Measurements from ENCODE around the gene SUCLG2. TPM values are rescaled to one million over a fixed set of nuclear protein-coding genes. Genes with fewer than 3 reads are reported as not detected.

Gene SUCLG2
- total and polyA plus RNA-seq, 9 donors, result 24.8 to 75.2 (median 40.1) TPM

DNA sequence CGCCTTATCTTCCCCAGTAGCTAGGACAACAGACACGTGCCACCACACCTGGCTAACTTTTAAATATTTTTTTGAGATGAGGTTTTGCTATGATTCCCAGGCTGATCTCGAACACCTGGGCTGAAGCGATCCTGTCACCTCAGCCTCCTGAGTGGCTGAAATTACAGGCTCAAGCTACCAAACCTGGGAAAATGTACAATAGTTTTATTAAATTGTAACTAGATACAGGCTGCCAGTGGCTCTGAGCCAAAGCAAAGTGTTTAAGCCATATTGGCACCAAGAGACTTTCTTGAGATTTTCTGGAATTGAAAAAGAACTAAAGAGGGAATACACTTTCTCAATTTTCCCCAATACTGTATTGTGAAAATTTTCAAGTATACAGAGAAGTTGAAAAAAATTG is 204.3 kb downstream of the SUCLG2 start:
- intact Hi-C loops (cut with DNase I), result no loop called here
- no peaks in the 10 kb centered on the region for H3K27me3 ChIP-seq
- no peaks in the 10 kb centered on the region for H3K4me1 ChIP-seq (ENCODE audit: insufficient read depth)
- WGBS, 3 donors, result 92 to 97% (median 94%) methylated on average over 4 of the region's 4 CpGs
- no peak overlapping the region for H3K4me3 ChIP-seq
- DNase-seq, result no peak
- no peaks in the 10 kb centered on the region for H3K9me3 ChIP-seq
- H3K27ac ChIP-seq, result no peak overlapping the region
- no peaks in the 10 kb centered on the region for H3K36me3 ChIP-seq
- TF ChIP-seq EP300 (IDR thresholded peaks at IDR 0.05), result no peak
- TF ChIP-seq POLR2A (IDR thresholded peaks at IDR 0.05), result no peak
- TF ChIP-seq, protein P1, sequence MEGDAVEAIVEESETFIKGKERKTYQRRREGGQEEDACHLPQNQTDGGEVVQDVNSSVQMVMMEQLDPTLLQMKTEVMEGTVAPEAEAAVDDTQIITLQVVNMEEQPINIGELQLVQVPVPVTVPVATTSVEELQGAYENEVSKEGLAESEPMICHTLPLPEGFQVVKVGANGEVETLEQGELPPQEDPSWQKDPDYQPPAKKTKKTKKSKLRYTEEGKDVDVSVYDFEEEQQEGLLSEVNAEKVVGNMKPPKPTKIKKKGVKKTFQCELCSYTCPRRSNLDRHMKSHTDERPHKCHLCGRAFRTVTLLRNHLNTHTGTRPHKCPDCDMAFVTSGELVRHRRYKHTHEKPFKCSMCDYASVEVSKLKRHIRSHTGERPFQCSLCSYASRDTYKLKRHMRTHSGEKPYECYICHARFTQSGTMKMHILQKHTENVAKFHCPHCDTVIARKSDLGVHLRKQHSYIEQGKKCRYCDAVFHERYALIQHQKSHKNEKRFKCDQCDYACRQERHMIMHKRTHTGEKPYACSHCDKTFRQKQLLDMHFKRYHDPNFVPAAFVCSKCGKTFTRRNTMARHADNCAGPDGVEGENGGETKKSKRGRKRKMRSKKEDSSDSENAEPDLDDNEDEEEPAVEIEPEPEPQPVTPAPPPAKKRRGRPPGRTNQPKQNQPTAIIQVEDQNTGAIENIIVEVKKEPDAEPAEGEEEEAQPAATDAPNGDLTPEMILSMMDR (IDR thresholded peaks at IDR 0.05), result no peak

DNA sequence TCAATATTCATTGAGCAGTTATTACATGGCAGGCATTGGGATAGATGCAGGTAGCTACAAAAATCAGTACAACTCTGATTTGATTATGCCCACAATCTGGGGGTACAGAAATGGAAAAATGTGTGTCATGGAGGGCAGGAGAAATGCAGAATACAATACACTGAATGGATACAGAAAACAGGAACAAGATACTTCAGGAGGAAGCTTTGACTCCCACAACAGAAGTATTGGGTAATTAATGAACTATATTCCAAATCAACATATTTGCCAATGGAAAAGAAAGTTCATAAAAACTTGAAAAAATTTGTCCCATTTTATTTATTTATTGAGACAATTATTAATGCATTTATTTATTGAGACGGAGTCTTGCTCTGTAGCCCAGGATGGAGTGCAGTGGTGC is 207.0 kb downstream of the SUCLG2 start:
- intact Hi-C loops (cut with DNase I), result no loop called here

DNA sequence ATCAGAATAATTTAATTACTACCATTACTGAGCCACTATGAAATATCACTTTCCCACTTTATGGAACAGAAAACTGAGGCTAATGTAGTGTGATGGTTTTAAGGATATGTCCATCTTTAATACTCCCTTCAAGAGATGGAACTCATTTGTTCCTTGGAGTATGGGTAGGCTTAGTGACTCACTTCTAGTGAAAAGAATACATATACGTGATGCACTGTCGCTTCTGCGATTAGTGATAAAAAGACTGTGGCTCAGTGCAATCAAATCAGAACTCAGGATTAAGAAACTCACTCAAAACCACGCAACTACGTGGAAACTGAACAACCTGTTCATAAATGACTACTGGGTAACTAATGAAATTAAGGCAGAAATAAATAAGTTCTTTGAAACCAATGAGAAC is 216.6 kb downstream of the SUCLG2 start:
- 95 to 97% (median 95%) methylated on average over 5 of the region's 5 CpGs for WGBS, 3 donors
- no peaks in the 10 kb centered on the region for H3K9me3 ChIP-seq
- no peaks in the 10 kb centered on the region for H3K4me1 ChIP-seq (ENCODE audit: insufficient read depth)
- no peaks in the 10 kb centered on the region for H3K27me3 ChIP-seq
- intact Hi-C loops (cut with DNase I), result no loop called here
- no peaks in the 10 kb centered on the region for H3K36me3 ChIP-seq
- no peak for TF ChIP-seq POLR2A (IDR thresholded peaks at IDR 0.05)
- DNase-seq, result no peak
- no peak overlapping the region for H3K4me3 ChIP-seq
- no peak overlapping the region for H3K27ac ChIP-seq

More for the DNA sequence above, 207.0 kb downstream of the SUCLG2 start:
- WGBS, 3 donors, result 95 to 100% (median 98%) methylated on average over 1 of the region's 1 CpG
- no peak for DNase-seq
- TF ChIP-seq, protein P1 (IDR thresholded peaks at IDR 0.05), result no peak
- TF ChIP-seq EP300 (IDR thresholded peaks at IDR 0.05) (no peak), POLR2A (IDR thresholded peaks at IDR 0.05) (no peak)
- Histone ChIP-seq H3K36me3 (no peaks in the 10 kb centered on the region), H3K4me1 (ENCODE audit: insufficient read depth) (no peaks in the 10 kb centered on the region), H3K27ac (no peak overlapping the region), H3K9me3 (no peaks in the 10 kb centered on the region), H3K4me3 (no peak overlapping the region), H3K27me3 (no peaks in the 10 kb centered on the region)

DNA sequence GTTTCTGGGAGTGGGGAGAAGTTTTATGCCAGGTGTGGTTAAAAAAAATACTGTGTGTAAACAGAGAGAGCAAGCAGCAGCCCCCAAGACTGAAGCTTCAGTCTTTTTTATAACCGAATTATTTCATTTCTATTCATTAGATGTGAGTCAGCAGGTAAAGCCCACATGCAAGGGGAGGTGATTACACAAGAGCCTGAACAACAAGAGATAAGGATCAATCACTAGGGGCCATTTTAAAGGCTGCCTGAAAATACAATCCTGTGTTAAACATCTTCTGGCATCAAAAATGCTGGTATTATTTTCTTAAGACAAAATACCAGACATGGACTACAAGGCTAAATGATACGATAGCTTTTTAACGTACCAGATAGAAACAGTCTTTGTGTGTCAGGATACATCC is 217.3 kb downstream of the SUCLG2 start:
- TF ChIP-seq EP300 (IDR thresholded peaks at IDR 0.05) (no peak), POLR2A (IDR thresholded peaks at IDR 0.05) (no peak)
- TF ChIP-seq, protein P1 (IDR thresholded peaks at IDR 0.05), result no peak
- Histone ChIP-seq H3K27me3 (no peaks in the 10 kb centered on the region), H3K9me3 (no peaks in the 10 kb centered on the region), H3K4me1 (ENCODE audit: insufficient read depth) (no peaks in the 10 kb centered on the region), H3K4me3 (no peak overlapping the region), H3K27ac (no peak overlapping the region), H3K36me3 (no peaks in the 10 kb centered on the region)
- 91 to 93% (median 92%) methylated on average over 3 of the region's 3 CpGs for WGBS, 3 donors
- no peak for DNase-seq
- intact Hi-C loops (cut with DNase I), result no loop called here

DNA sequence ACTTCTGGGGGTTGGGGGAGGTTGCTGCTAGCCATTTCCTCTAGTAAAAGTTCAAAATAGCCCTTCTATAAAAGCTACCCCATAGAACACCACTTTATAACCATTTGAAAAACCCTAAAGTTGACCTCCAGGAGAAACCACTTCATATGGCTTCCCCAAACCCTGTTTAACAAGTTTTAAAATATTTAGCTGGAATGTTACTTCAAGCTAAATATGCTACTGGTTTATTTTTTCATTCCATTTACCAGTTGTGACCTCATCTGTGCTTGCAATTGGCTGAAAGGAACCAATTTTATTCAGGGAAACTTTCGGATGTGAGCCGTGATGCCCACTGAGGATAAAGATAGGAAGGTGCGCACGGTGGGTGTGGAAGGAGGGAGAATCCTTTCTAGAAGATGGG is 221.3 kb downstream of the SUCLG2 start:
- 94 to 97% (median 95%) methylated on average over 4 of the region's 4 CpGs for WGBS, 3 donors
- no peak for DNase-seq
- Histone ChIP-seq H3K4me3 (no peak overlapping the region), H3K4me1 (ENCODE audit: insufficient read depth) (no peaks in the 10 kb centered on the region), H3K36me3 (no peaks in the 10 kb centered on the region), H3K9me3 (no peaks in the 10 kb centered on the region), H3K27me3 (no peaks in the 10 kb centered on the region), H3K27ac (no peak overlapping the region)
- intact Hi-C loops (cut with DNase I), result no loop called here
- TF ChIP-seq POLR2A (IDR thresholded peaks at IDR 0.05), result no peak
- TF ChIP-seq EP300 (IDR thresholded peaks at IDR 0.05), result no peak
- TF ChIP-seq, protein P1 (IDR thresholded peaks at IDR 0.05), result no peak
